Calu3 (cell line): ENCODE results near the gene HOXB7. TPM values are rescaled to one million over a fixed set of nuclear protein-coding genes. Genes with fewer than 3 reads are reported as not detected.

Experiments used
- BruUV-seq: library from RNA; stranded (reverse); fragments of 400-500 nt; replicated peaks from 2 replicates; lab custom pipeline; 2021; lab: Mats Ljungman, UMichigan
- CTCF ChIA-PET: fragments of 300-600 bp; sonication (Branson Sonifier 250); formaldehyde crosslinking; loops from one replicate; lab custom pipeline; 2022; ENCODE audit warnings: antibody characterized with exemption; lab: Charles Lee
- DNase-seq: peaks from one replicate; pipeline ENCODE4 v3.0.0; 2022
- H3K27ac Mint-ChIP-seq: one replicate; pipeline ENCODE4 v1.8.0; 2022; ENCODE audit warnings: mixed read lengths; ENCODE audit not compliant: unreplicated experiment
- H3K27me3 Mint-ChIP-seq: one replicate; pipeline ENCODE4 v1.8.0; 2022; ENCODE audit warnings: mixed read lengths; ENCODE audit not compliant: unreplicated experiment
- H3K36me3 Mint-ChIP-seq: one replicate; pipeline ENCODE4 v1.8.0; 2022; ENCODE audit warnings: mild to moderate bottlenecking, moderate library complexity, mixed read lengths; ENCODE audit not compliant: insufficient read depth, unreplicated experiment
- H3K4me1 Mint-ChIP-seq: one replicate; pipeline ENCODE4 v1.8.0; 2022; ENCODE audit warnings: mild to moderate bottlenecking, low read depth, mixed read lengths; ENCODE audit not compliant: unreplicated experiment
- H3K4me3 Mint-ChIP-seq: one replicate; pipeline ENCODE4 v1.8.0; 2022; ENCODE audit warnings: mild to moderate bottlenecking, low read depth, moderate library complexity, mixed read lengths; ENCODE audit not compliant: unreplicated experiment
- H3K9me3 Mint-ChIP-seq: one replicate; pipeline ENCODE4 v1.8.0; 2022; ENCODE audit warnings: low read depth, mixed read lengths; ENCODE audit not compliant: unreplicated experiment
- CTCF ChIP-seq: fragments of 200-600 bp; IDR thresholded peaks from one replicate; pipeline ENCODE4 v1.8.0; 2022; ENCODE audit warnings: antibody characterized with exemption; ENCODE audit not compliant: unreplicated experiment
- intact Hi-C: fragments of 100-400 bp; cut with micrococcal nuclease; formaldehyde crosslinking; loops from one replicate; pipeline ENCODE4 v1.10.0; 2022; ENCODE audit not compliant: unreplicated experiment
- total RNA-seq: library from RNA; stranded (reverse); gene quantifications from 2 replicates; pipeline ENCODE4 v1.2.3, GENCODE V29; 2022

HOXB7 gene
- total RNA-seq, 1 experiment from 2014 or later: 30.2 TPM

- BruUV-seq: no TSS peak
- H3K27ac Mint-ChIP-seq: peak overlapping the region; percentile 95
- no peak for TF ChIP-seq CTCF
- H3K36me3 Mint-ChIP-seq: peaks cover 96% of the 10 kb centered on the region
- no peaks in the 10 kb centered on the region for H3K9me3 Mint-ChIP-seq
- H3K4me3 Mint-ChIP-seq: no peak overlapping the region
- H3K27me3 Mint-ChIP-seq: peaks cover 36% of the 10 kb centered on the region
- peaks cover 71% of the 10 kb centered on the region for H3K4me1 Mint-ChIP-seq
- CTCF ChIA-PET: interaction anchor here (0.7 to 1.5 kb wide), 4 partner anchors 19 to 323 kb away, joined by 3 to 7 read pairs (median 4); no protein-coding TSS in a partner anchor
- no peak for DNase-seq
- intact Hi-C loops: no loop called here
Measured at GRCh38 chr17:48582750-48583069, 28.1 kb downstream of the HOXB7 start.

GRCh38 chr17:48579760-48580554, 30.9 kb downstream of the HOXB7 start:
- H3K4me3 Mint-ChIP-seq: no peak overlapping the region
- peaks cover 36% of the 10 kb centered on the region for H3K27me3 Mint-ChIP-seq

GRCh38 chr17:48579471-48579759, 31.4 kb downstream of the HOXB7 start:
- Mint-ChIP-seq H3K9me3 (no peaks in the 10 kb centered on the region), H3K36me3 (peaks cover 96% of the 10 kb centered on the region), H3K4me1 (peaks cover 50% of the 10 kb centered on the region), H3K4me3 (no peak overlapping the region), H3K27ac (peak overlapping the region; percentile 95), H3K27me3 (peaks cover 33% of the 10 kb centered on the region)
- intact Hi-C loops: loop anchor here (5.0 kb wide), 2 partner anchors 37 to 287 kb away; no protein-coding TSS in a partner anchor
- CTCF ChIA-PET: interaction anchor here (0.7 to 1.5 kb wide), 4 partner anchors 13 to 147 kb away, joined by 3 to 8 read pairs (median 4); no protein-coding TSS in a partner anchor
- DNase-seq: no peak
- BruUV-seq: no TSS peak
- TF ChIP-seq CTCF: no peak

More at GRCh38 chr17:48579760-48580554, 30.9 kb downstream of the HOXB7 start:
- CTCF ChIA-PET: interaction anchor here (0.6 to 0.7 kb wide), 4 partner anchors 8 to 147 kb away, joined by 3 to 8 read pairs (median 4); no protein-coding TSS in a partner anchor
- no peak for DNase-seq
- Mint-ChIP-seq H3K9me3 (no peaks in the 10 kb centered on the region), H3K27ac (peak overlapping the region; percentile 95), H3K4me1 (peaks cover 53% of the 10 kb centered on the region), H3K36me3 (peaks cover 96% of the 10 kb centered on the region)
- no TSS peak for BruUV-seq
- intact Hi-C loops: loop anchor here (5.0 kb wide), 2 partner anchors 38 to 288 kb away; no protein-coding TSS in a partner anchor
- no peak for TF ChIP-seq CTCF

- H3K4me1 Mint-ChIP-seq: peaks cover 50% of the 10 kb centered on the region
- peaks cover 28% of the 10 kb centered on the region for H3K27me3 Mint-ChIP-seq
- CTCF ChIA-PET: interaction anchor here (1.0 to 1.5 kb wide), 2 partner anchors 12 to 18 kb away, joined by 4 read pairs; no protein-coding TSS in a partner anchor
- no peak for TF ChIP-seq CTCF
- no peak for DNase-seq
- intact Hi-C loops: loop anchor here (5.0 kb wide), 2 partner anchors 37 to 287 kb away; no protein-coding TSS in a partner anchor
- H3K36me3 Mint-ChIP-seq: peaks cover 96% of the 10 kb centered on the region
- BruUV-seq: TSS peak; percentile 46
- peak overlapping the region; percentile 95 for H3K27ac Mint-ChIP-seq
- no peak overlapping the region for H3K4me3 Mint-ChIP-seq
- no peaks in the 10 kb centered on the region for H3K9me3 Mint-ChIP-seq
Measured at GRCh38 chr17:48578616-48579470, 32.0 kb downstream of the HOXB7 start.
